GM21737 (cell line): Measurements from ENCODE around the gene OR4C16.

Experiments
- ATAC-seq: cut with Tn5 transposase; IDR thresholded peaks from one replicate; pipeline ENCODE4 v1.9.1; 2021; ENCODE audit warnings: mild to moderate bottlenecking, moderate library complexity; ENCODE audit not compliant: unreplicated experiment

The OR4C16 gene

GRCh38 chr11:55571828-55572227 lies at the start of gene OR4C16:
Gene OR4C16, plus strand, starts transcription at chr11:55572128. Its CDS starts 0 bp downstream, at chr11:55572128.
- ATAC-seq, result no peak

GRCh38 chr11:55554169-55554568 lies 17.8 kb upstream of the OR4C16 start, which contains the start of gene OR4C15:
Gene OR4C15, plus strand, starts transcription at chr11:55554469. Its CDS starts 0 bp downstream, at chr11:55554469.
- ATAC-seq, result no peak

GRCh38 chr11:55572548-55572947 lies 620 bp downstream of the OR4C16 start:
- no peak for ATAC-seq

- no peak for ATAC-seq
Observed at GRCh38 chr11:55607545-55607944, 35.6 kb downstream of the OR4C16 start, which contains the start of gene OR4C11. Gene OR4C11, minus strand, starts transcription at chr11:55607645. Its CDS starts 3,272 bp downstream, at chr11:55604373.
